ENCODE measurements around the gene RENBP. TPM values are rescaled to one million over a fixed set of nuclear protein-coding genes. Genes with fewer than 3 reads are reported as not detected.

RENBP gene
- total RNA-seq, 1 experiment from 2014 or later, result 0.75 TPM

- Mint-ChIP-seq H3K9me3 (ENCODE audit: unreplicated experiment) (no peaks in the 10 kb centered on the region), H3K27ac (ENCODE audit: unreplicated experiment) (no peak overlapping the region), H3K4me1 (ENCODE audit: low read depth, unreplicated experiment) (no peaks in the 10 kb centered on the region), H3K4me3 (ENCODE audit: unreplicated experiment) (no peak overlapping the region), H3K27me3 (ENCODE audit: insufficient read depth, unreplicated experiment) (no peaks in the 10 kb centered on the region), H3K36me3 (ENCODE audit: insufficient read depth, unreplicated experiment) (peaks cover 34% of the 10 kb centered on the region)
- intact Hi-C loops (cut with micrococcal nuclease; ENCODE audit: unreplicated experiment), result no loop called here
- H3K9me3 ChIP-seq, result no peaks in the 10 kb centered on the region
- peaks cover 3% of the 10 kb centered on the region for H3K36me3 ChIP-seq (ENCODE audit: control insufficient read depth, insufficient read depth, low read length)
- no peak overlapping the region for H3K4me3 ChIP-seq (ENCODE audit: low read depth, low read length)
- CTCF ChIA-PET, result interaction anchor here (0.8 kb wide), 1 partner anchor 40 kb away, joined by 3 read pairs; no protein-coding TSS in a partner anchor
- H3K4me1 ChIP-seq, result no peaks in the 10 kb centered on the region
- BruUV-seq (replicated peaks), result no TSS peak
- TF ChIP-seq CTCF (IDR thresholded peaks at IDR 0.05; ENCODE audit: insufficient read depth in 1 of 2, low read depth in 1 of 2, low read length in 1 of 2, severe bottlenecking in 1 of 2, unreplicated experiment in 1 of 2), result no peak
- POLR2A ChIA-PET, result no interaction called here
- no peaks in the 10 kb centered on the region for H3K27me3 ChIP-seq (replicated peaks; ENCODE audit: control insufficient read depth, insufficient read depth, low read length)
- DNase-seq, result no peak
Observed at GRCh38 chrX:153968754-153969124, 24.3 kb upstream of the RENBP start.

DNA sequence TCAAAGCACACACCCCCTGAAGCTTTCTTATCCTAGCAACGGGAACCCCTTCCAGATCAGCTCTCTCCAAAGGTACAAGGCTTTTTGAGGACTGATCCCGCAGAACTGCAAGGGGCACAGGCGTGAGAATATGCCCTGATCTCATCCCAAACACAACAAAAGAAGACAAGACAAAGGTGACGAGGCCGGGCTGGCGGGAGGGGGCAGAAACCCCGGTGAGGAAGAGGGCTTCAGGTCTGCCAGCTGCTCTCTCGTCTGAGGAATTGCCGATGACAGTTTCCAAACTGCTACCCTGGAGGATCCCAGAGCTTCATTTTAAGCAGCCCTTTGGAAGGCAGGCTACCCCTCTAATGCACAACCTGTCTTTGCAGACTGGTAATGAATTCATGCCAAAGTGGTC is 23.8 kb upstream of the RENBP start:
- no peak overlapping the region for H3K4me3 Mint-ChIP-seq (ENCODE audit: unreplicated experiment)
- ChIA-PET POLR2A (no interaction called here), CTCF (interaction anchor here (1.3 kb wide), 1 partner anchor 21 kb away, joined by 4 read pairs; no protein-coding TSS in a partner anchor)
- no peak overlapping the region for H3K4me3 ChIP-seq (ENCODE audit: low read depth, low read length)
- H3K27ac Mint-ChIP-seq (ENCODE audit: unreplicated experiment), result no peak overlapping the region
- no peaks in the 10 kb centered on the region for H3K9me3 Mint-ChIP-seq (ENCODE audit: unreplicated experiment)
- BruUV-seq (replicated peaks), result no TSS peak
- TF ChIP-seq CTCF (IDR thresholded peaks at IDR 0.05; ENCODE audit: insufficient read depth in 1 of 2, low read depth in 1 of 2, low read length in 1 of 2, severe bottlenecking in 1 of 2, unreplicated experiment in 1 of 2), result no peak
- peaks cover 3% of the 10 kb centered on the region for H3K36me3 ChIP-seq (ENCODE audit: control insufficient read depth, insufficient read depth, low read length)
- no peaks in the 10 kb centered on the region for H3K4me1 Mint-ChIP-seq (ENCODE audit: low read depth, unreplicated experiment)
- no peaks in the 10 kb centered on the region for H3K4me1 ChIP-seq
- intact Hi-C loops (cut with micrococcal nuclease; ENCODE audit: unreplicated experiment), result no loop called here
- no peaks in the 10 kb centered on the region for H3K9me3 ChIP-seq
- H3K27me3 Mint-ChIP-seq (ENCODE audit: insufficient read depth, unreplicated experiment), result no peaks in the 10 kb centered on the region
- peaks cover 35% of the 10 kb centered on the region for H3K36me3 Mint-ChIP-seq (ENCODE audit: insufficient read depth, unreplicated experiment)
- no peaks in the 10 kb centered on the region for H3K27me3 ChIP-seq (replicated peaks; ENCODE audit: control insufficient read depth, insufficient read depth, low read length)
- DNase-seq, result no peak

- no peak overlapping the region for H3K4me3 Mint-ChIP-seq (ENCODE audit: unreplicated experiment)
- no peaks in the 10 kb centered on the region for H3K4me1 Mint-ChIP-seq (ENCODE audit: low read depth, unreplicated experiment)
- H3K27me3 Mint-ChIP-seq (ENCODE audit: insufficient read depth, unreplicated experiment), result no peaks in the 10 kb centered on the region
- no peaks in the 10 kb centered on the region for H3K9me3 Mint-ChIP-seq (ENCODE audit: unreplicated experiment)
- no peak for DNase-seq
- H3K4me1 ChIP-seq, result no peaks in the 10 kb centered on the region
- H3K9me3 ChIP-seq, result no peaks in the 10 kb centered on the region
- H3K27me3 ChIP-seq (replicated peaks; ENCODE audit: control insufficient read depth, insufficient read depth, low read length), result no peaks in the 10 kb centered on the region
- CTCF ChIA-PET, result interaction anchor here (1.3 kb wide), 2 partner anchors 18 to 21 kb away, joined by 3 to 4 read pairs; no protein-coding TSS in a partner anchor
- TF ChIP-seq CTCF (IDR thresholded peaks at IDR 0.05; ENCODE audit: insufficient read depth in 1 of 2, low read depth in 1 of 2, low read length in 1 of 2, severe bottlenecking in 1 of 2, unreplicated experiment in 1 of 2), result no peak
- POLR2A ChIA-PET, result no interaction called here
- H3K36me3 Mint-ChIP-seq (ENCODE audit: insufficient read depth, unreplicated experiment), result peaks cover 35% of the 10 kb centered on the region
- H3K36me3 ChIP-seq (ENCODE audit: control insufficient read depth, insufficient read depth, low read length), result peaks cover 3% of the 10 kb centered on the region
- TSS peak; percentile 1 for BruUV-seq (replicated peaks)
- intact Hi-C loops (cut with micrococcal nuclease; ENCODE audit: unreplicated experiment), result no loop called here
- no peak overlapping the region for H3K27ac Mint-ChIP-seq (ENCODE audit: unreplicated experiment)
- no peak overlapping the region for H3K4me3 ChIP-seq (ENCODE audit: low read depth, low read length)
Observed at GRCh38 chrX:153967536-153968224, 23.2 kb upstream of the RENBP start.

All from Caco-2 (cell line).